ENCODE data around the gene MSMO1. TPM values are rescaled to one million over a fixed set of nuclear protein-coding genes. Genes with fewer than 3 reads are reported as not detected.

Gene MSMO1
- total and polyA plus RNA-seq, 12 donors, result 3.7 to 15.1 (median 9.0) TPM

- TF ChIP-seq, protein P1, sequence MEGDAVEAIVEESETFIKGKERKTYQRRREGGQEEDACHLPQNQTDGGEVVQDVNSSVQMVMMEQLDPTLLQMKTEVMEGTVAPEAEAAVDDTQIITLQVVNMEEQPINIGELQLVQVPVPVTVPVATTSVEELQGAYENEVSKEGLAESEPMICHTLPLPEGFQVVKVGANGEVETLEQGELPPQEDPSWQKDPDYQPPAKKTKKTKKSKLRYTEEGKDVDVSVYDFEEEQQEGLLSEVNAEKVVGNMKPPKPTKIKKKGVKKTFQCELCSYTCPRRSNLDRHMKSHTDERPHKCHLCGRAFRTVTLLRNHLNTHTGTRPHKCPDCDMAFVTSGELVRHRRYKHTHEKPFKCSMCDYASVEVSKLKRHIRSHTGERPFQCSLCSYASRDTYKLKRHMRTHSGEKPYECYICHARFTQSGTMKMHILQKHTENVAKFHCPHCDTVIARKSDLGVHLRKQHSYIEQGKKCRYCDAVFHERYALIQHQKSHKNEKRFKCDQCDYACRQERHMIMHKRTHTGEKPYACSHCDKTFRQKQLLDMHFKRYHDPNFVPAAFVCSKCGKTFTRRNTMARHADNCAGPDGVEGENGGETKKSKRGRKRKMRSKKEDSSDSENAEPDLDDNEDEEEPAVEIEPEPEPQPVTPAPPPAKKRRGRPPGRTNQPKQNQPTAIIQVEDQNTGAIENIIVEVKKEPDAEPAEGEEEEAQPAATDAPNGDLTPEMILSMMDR (IDR thresholded peaks at IDR 0.05), result no peak
- no peak overlapping the region for H3K27ac ChIP-seq
- H3K36me3 ChIP-seq, result peaks cover 0 to 37% (median 0%) of the 10 kb centered on the region in 9 donors
- ATAC-seq (no peak), DNase-seq (no peak)
- H3K4me1 ChIP-seq, result peaks cover 0 to 21% (median 0%) of the 10 kb centered on the region in 9 donors
- WGBS, 2 donors, result 99 to 100% methylated on average over 1 of the region's 1 CpG
- H3K27me3 ChIP-seq, result no peaks in the 10 kb centered on the region
- intact Hi-C loops (cut with DNase I), result no loop called here
- no peaks in the 10 kb centered on the region for H3K9me3 ChIP-seq
- no peak overlapping the region for H3K4me3 ChIP-seq
Measured at GRCh38 chr4:165302658-165303057, 24.8 kb upstream of the MSMO1 start.

DNA sequence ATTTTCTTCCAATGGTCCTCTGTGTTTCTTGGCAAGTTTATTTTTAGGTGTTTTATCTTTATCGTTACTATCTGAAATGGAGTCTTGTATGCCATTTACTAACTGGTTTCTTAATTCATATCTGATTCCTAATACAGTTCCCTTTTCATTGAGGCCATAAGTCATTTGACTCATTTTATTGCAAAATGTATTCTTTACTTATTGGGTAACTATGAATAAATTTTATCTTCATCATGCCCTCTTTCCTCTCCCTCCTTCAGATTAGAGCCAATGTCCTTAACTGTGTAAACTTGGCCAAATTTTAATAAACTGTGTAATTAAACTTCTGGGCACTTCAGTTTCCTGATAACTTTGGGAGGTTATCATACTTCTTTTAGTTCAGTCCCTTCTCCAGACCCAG lies 19.3 kb upstream of the MSMO1 start:
- Histone ChIP-seq H3K27ac (no peak overlapping the region), H3K36me3 (peaks cover 0 to 42% (median 0%) of the 10 kb centered on the region in 9 donors), H3K4me1 (peaks cover 0 to 10% (median 0%) of the 10 kb centered on the region in 9 donors), H3K27me3 (no peaks in the 10 kb centered on the region), H3K9me3 (no peaks in the 10 kb centered on the region), H3K4me3 (no peak overlapping the region)
- WGBS, 2 donors, result 74 to 77% methylated on average over 1 of the region's 1 CpG
- intact Hi-C loops (cut with DNase I), result no loop called here
- DNase-seq, result no peak
- TF ChIP-seq, protein P1 (IDR thresholded peaks at IDR 0.05), result no peak
- no peak for ATAC-seq

DNA sequence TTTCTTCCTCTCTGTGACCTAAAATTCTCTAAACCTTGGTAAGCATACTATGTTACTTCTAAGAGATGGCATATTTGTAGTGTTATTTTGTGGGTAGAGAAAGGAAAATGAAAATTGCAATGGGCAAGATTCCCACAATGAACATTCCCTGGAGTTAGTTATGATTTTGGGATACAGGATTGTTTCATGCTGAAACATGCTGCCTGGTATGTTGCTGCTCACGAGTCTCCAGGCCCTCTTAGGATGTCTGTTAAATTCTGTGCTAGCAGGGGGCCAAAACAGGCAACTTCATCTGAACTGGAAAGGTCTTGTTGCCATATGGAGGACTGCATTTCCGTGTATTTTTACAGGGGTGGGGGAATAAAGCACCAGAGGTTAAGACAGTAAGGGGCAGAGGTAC lies 18.9 kb upstream of the MSMO1 start:
- DNase-seq, result no peak
- intact Hi-C loops (cut with DNase I), result no loop called here
- 90 to 91% methylated on average over 2 of the region's 2 CpGs for WGBS, 2 donors
- ATAC-seq, result no peak
- peaks cover 0 to 10% (median 0%) of the 10 kb centered on the region in 9 donors for H3K4me1 ChIP-seq
- H3K4me3 ChIP-seq, result no peak overlapping the region
- no peaks in the 10 kb centered on the region for H3K9me3 ChIP-seq
- no peaks in the 10 kb centered on the region for H3K27me3 ChIP-seq
- H3K36me3 ChIP-seq, result peaks cover 0 to 47% (median 0%) of the 10 kb centered on the region in 9 donors
- H3K27ac ChIP-seq, result no peak overlapping the region
- TF ChIP-seq, protein P1 (IDR thresholded peaks at IDR 0.05), result no peak

DNA sequence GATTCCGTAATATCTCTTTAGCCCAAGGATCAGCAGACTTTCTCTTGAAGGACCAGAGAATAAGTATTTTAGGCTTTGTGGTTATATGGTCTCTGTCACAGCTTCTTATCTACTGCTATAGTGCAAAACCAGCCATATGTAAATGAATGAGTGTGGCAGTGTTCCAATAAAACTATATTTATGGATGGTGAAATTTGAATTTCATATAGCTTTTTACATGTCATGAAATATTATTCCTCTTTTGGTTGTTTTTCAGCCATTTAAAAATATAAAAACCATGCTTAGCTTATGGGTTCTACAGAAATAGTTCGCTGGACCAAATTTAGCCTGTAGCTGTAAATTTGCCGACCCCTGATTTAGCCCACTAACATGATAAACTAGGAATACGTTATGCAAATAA lies 18.0 kb upstream of the MSMO1 start:
- Histone ChIP-seq H3K4me3 (no peak overlapping the region), H3K9me3 (no peaks in the 10 kb centered on the region), H3K27me3 (no peaks in the 10 kb centered on the region), H3K36me3 (peaks cover 0 to 55% (median 5%) of the 10 kb centered on the region in 9 donors), H3K4me1 (peaks cover 0 to 10% (median 0%) of the 10 kb centered on the region in 9 donors), H3K27ac (no peak overlapping the region)
- DNase-seq, result no peak
- TF ChIP-seq, protein P1 (IDR thresholded peaks at IDR 0.05), result no peak
- no peak for ATAC-seq
- 98 to 99% methylated on average over 4 of the region's 4 CpGs for WGBS, 2 donors
- intact Hi-C loops (cut with DNase I), result no loop called here
